Astrocyte (in vitro differentiated cells and primary cell): Measurements from ENCODE around the gene CLEC4M. TPM values are rescaled to one million over a fixed set of nuclear protein-coding genes. Genes with fewer than 3 reads are reported as not detected.

ENCODE experiments used
- DNase-seq: peaks from one replicate; pipeline ENCODE4 v3.0.0-alpha.2; 2010; ENCODE audit warnings: low read depth
- FAIRE-seq: peaks from 2 replicates; lab custom pipeline; 2011; peaks lifted over from hg19 to GRCh38; lab: Jason Lieb, UNC
- H2AFZ ChIP-seq: 2 replicates; pipeline ENCODE4 v1.6.0; 2012; ENCODE audit warnings: low read depth, low read length, inconsistent platforms
- H3K27ac ChIP-seq: 2 replicates; pipeline ENCODE4 v1.5.1; 2011; ENCODE audit warnings: low read depth, low read length, inconsistent platforms
- H3K27me3 ChIP-seq: 2 replicates; pipeline ENCODE4 v1.6.0; 2011; ENCODE audit warnings: low read length, inconsistent platforms; ENCODE audit not compliant: insufficient read depth
- H3K36me3 ChIP-seq: 2 replicates; pipeline ENCODE4 v1.5.1; 2011; ENCODE audit warnings: low read length, inconsistent platforms; ENCODE audit not compliant: insufficient read depth
- H3K4me1 ChIP-seq: 2 replicates; pipeline ENCODE4 v1.5.1; 2011; ENCODE audit warnings: low read length, inconsistent platforms; ENCODE audit not compliant: insufficient read depth
- H3K4me2 ChIP-seq: 2 replicates; pipeline ENCODE4 v1.6.0; 2012; ENCODE audit warnings: low read length, inconsistent platforms
- H3K4me3 ChIP-seq: 2 replicates; pipeline ENCODE4 v1.5.1; 2011; ENCODE audit warnings: low read depth, mild to moderate bottlenecking, low read length, inconsistent platforms; ENCODE audit not compliant: insufficient read depth
- H3K79me2 ChIP-seq: 2 replicates; pipeline ENCODE4 v1.6.0; 2012; ENCODE audit warnings: mild to moderate bottlenecking, low read length, inconsistent platforms; ENCODE audit not compliant: insufficient read depth
- H3K9ac ChIP-seq: 2 replicates; pipeline ENCODE4 v1.6.0; 2012; ENCODE audit warnings: mild to moderate bottlenecking, low read length, inconsistent platforms
- H3K9me3 ChIP-seq: 2 replicates; pipeline ENCODE4 v1.5.1; 2012; ENCODE audit warnings: low read depth, mild to moderate bottlenecking, low read length, inconsistent platforms; ENCODE audit not compliant: insufficient read depth
- H4K20me1 ChIP-seq: 2 replicates; pipeline ENCODE4 v1.6.0; 2012; ENCODE audit warnings: low read length, inconsistent platforms; ENCODE audit not compliant: insufficient read depth
- H3K27ac Mint-ChIP-seq: one replicate; pipeline ENCODE4 v1.8.0; 2021; ENCODE audit warnings: mild to moderate bottlenecking, mixed read lengths; ENCODE audit not compliant: unreplicated experiment
- H3K27me3 Mint-ChIP-seq: one replicate; pipeline ENCODE4 v1.8.0; 2021; ENCODE audit warnings: low read depth, mixed read lengths; ENCODE audit not compliant: unreplicated experiment
- H3K36me3 Mint-ChIP-seq: one replicate; pipeline ENCODE4 v1.8.0; 2021; ENCODE audit warnings: low read depth, mixed read lengths; ENCODE audit not compliant: unreplicated experiment
- H3K4me1 Mint-ChIP-seq: one replicate; pipeline ENCODE4 v1.8.0; 2021; ENCODE audit warnings: low read depth, mixed read lengths; ENCODE audit not compliant: unreplicated experiment
- H3K4me3 Mint-ChIP-seq: one replicate; pipeline ENCODE4 v1.8.0; 2021; ENCODE audit warnings: mild to moderate bottlenecking, moderate library complexity, mixed read lengths; ENCODE audit not compliant: unreplicated experiment
- H3K9me3 Mint-ChIP-seq: one replicate; pipeline ENCODE4 v1.8.0; 2021; ENCODE audit warnings: mild to moderate bottlenecking, mixed read lengths; ENCODE audit not compliant: unreplicated experiment
- CTCF ChIP-seq: IDR thresholded peaks from 2 replicates; pipeline ENCODE4 v1.5.1; 2011; ENCODE audit warnings: low read depth, mild to moderate bottlenecking, inconsistent platforms, low read length, moderate library complexity; ENCODE audit not compliant: insufficient read depth
- EZH2 ChIP-seq: IDR thresholded peaks from 2 replicates; pipeline ENCODE4 v1.6.1; 2012; ENCODE audit warnings: mild to moderate bottlenecking, low read length, inconsistent platforms; ENCODE audit not compliant: insufficient read depth
- total RNA-seq: library from RNA; stranded (reverse); gene quantifications from 2 replicates; pipeline ENCODE4 v1.2.1, GENCODE V29; 2021

Gene CLEC4M
- total RNA-seq, 1 donor from 2014 or later = not detected

GRCh38 chr19:7739801-7740681 lies 23.0 kb upstream of the CLEC4M start:
- Histone ChIP-seq H3K79me2 (no peaks in the 10 kb centered on the region), H3K4me1 (no peaks in the 10 kb centered on the region), H3K4me2 (no peak overlapping the region), H3K9ac (no peak overlapping the region), H3K27ac (no peak overlapping the region), H4K20me1 (no peaks in the 10 kb centered on the region), H2AFZ (no peak overlapping the region), H3K27me3 (peaks cover 3% of the 10 kb centered on the region), H3K4me3 (no peak overlapping the region), H3K36me3 (no peaks in the 10 kb centered on the region), H3K9me3 (no peaks in the 10 kb centered on the region)
- TF ChIP-seq CTCF (no peak), EZH2 (no peak)
- no peak for FAIRE-seq
- Mint-ChIP-seq H3K9me3 (peaks cover 3% of the 10 kb centered on the region), H3K27ac (no peak overlapping the region), H3K27me3 (peaks cover 66% of the 10 kb centered on the region), H3K4me3 (no peak overlapping the region), H3K36me3 (no peaks in the 10 kb centered on the region), H3K4me1 (no peaks in the 10 kb centered on the region)
- no peak for DNase-seq

- peaks cover 3% of the 10 kb centered on the region for H3K9me3 Mint-ChIP-seq
- no peaks in the 10 kb centered on the region for H3K36me3 Mint-ChIP-seq
- no peak overlapping the region for H3K27ac Mint-ChIP-seq
- no peak for FAIRE-seq
- DNase-seq = no peak
- Histone ChIP-seq H3K27ac (no peak overlapping the region), H3K4me2 (no peak overlapping the region), H3K9ac (no peak overlapping the region), H3K27me3 (peaks cover 2% of the 10 kb centered on the region), H4K20me1 (no peaks in the 10 kb centered on the region), H3K9me3 (no peaks in the 10 kb centered on the region), H3K4me1 (no peaks in the 10 kb centered on the region), H3K4me3 (no peak overlapping the region), H3K79me2 (no peaks in the 10 kb centered on the region), H2AFZ (no peak overlapping the region), H3K36me3 (no peaks in the 10 kb centered on the region)
- H3K4me1 Mint-ChIP-seq = no peaks in the 10 kb centered on the region
- no peak overlapping the region for H3K4me3 Mint-ChIP-seq
- peaks cover 63% of the 10 kb centered on the region for H3K27me3 Mint-ChIP-seq
- TF ChIP-seq EZH2 (no peak), CTCF (no peak)
Measured at GRCh38 chr19:7740682-7741054, 22.4 kb upstream of the CLEC4M start.

GRCh38 chr19:7742575-7742974 lies 20.5 kb upstream of the CLEC4M start:
- no peak for DNase-seq
- TF ChIP-seq CTCF (no peak), EZH2 (no peak)
- Histone ChIP-seq H3K9ac (no peak overlapping the region), H4K20me1 (no peaks in the 10 kb centered on the region), H3K36me3 (no peaks in the 10 kb centered on the region), H3K27me3 (peaks cover 2% of the 10 kb centered on the region), H3K9me3 (no peaks in the 10 kb centered on the region), H3K79me2 (no peaks in the 10 kb centered on the region), H3K27ac (no peak overlapping the region), H3K4me2 (no peak overlapping the region), H3K4me3 (no peak overlapping the region), H2AFZ (no peak overlapping the region), H3K4me1 (no peaks in the 10 kb centered on the region)
- Mint-ChIP-seq H3K27me3 (peaks cover 65% of the 10 kb centered on the region), H3K9me3 (peaks cover 3% of the 10 kb centered on the region), H3K27ac (no peak overlapping the region), H3K36me3 (no peaks in the 10 kb centered on the region), H3K4me3 (no peak overlapping the region), H3K4me1 (no peaks in the 10 kb centered on the region)
- FAIRE-seq = no peak
